Stimulated activated CD8-positive, alpha-beta memory T cell treated with anti-CD3 and anti-CD28 coated beads, Interleukin-4, amount 100 ng/mL, for 4 hours (primary cell): Measurements from ENCODE around the gene ZFP91.

Source experiments
- DNase-seq, 2 donors: peaks; one replicate each; pipeline ENCODE4 v3.0.0-alpha.2; 2020; ENCODE audit warnings: low read depth in 2 of 2, low spot score in 1 of 2

ZFP91 gene

DNA sequence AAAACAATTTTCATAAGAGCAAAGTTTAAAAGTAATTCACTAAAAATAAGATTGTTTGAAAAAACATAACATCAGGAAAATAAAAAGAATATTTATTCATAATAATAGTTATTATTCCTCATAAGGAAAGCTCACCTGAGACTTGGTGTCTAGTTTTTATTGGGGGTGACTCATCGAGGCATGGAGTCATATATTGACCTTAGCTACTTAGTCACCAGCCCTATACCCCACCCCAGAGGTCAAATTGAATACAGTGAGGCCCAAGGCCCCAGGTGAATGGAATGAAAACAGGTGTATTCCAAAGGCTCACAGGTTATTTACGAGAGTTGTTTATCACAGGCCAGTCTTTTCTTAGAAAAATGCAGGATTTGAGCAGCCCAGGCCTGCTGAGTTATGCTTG is 80.5 kb downstream of the ZFP91 start:
- DNase-seq: no peak

- DNase-seq: no peak
These were observed 81.2 kb downstream of the ZFP91 start for GRCh38 chr11:58659910-58660570.
